Uterus (tissue), 4 donors: ENCODE results near the gene HLCS. TPM values are rescaled to one million over a fixed set of nuclear protein-coding genes. Genes with fewer than 3 reads are reported as not detected.

Experiments used
- DNase-seq, 2 donors: peaks; one replicate each; pipeline ENCODE4 v3.0.0-alpha.2; 2019 to 2020
- H3K27ac ChIP-seq, 2 donors: fragments of 200-600 bp; sonication (generic); 1 replicate in 1 of 2; 2 replicates in 1 of 2; pipeline ENCODE4 v1.5.1; 2016 to 2018
- H3K27me3 ChIP-seq, 2 donors: fragments of 200-600 bp; sonication (generic); one replicate each; pipeline ENCODE4 v1.5.1; 2018 to 2019; ENCODE audit warnings: control low read depth in 1 of 2
- H3K36me3 ChIP-seq, 2 donors: fragments of 200-600 bp; sonication (generic); one replicate each; pipeline ENCODE4 v1.5.1; 2019; ENCODE audit warnings: control low read depth in 1 of 2
- H3K4me1 ChIP-seq, 2 donors: fragments of 200-600 bp; sonication (generic); one replicate each; pipeline ENCODE4 v1.5.1; 2018 to 2019; ENCODE audit warnings: control low read depth in 1 of 2
- H3K4me3 ChIP-seq, 2 donors: fragments of 200-600 bp; sonication (generic); 1 replicate in 1 of 2; 2 replicates in 1 of 2; pipeline ENCODE4 v1.5.1; 2018 to 2019; ENCODE audit warnings: mild to moderate bottlenecking in 1 of 2
- H3K9me3 ChIP-seq, 2 donors: fragments of 200-600 bp; sonication (generic); one replicate each; pipeline ENCODE4 v1.5.1; 2019; ENCODE audit warnings: control low read depth in 1 of 2
- POLR2A ChIP-seq, 2 donors: fragments of 450-650 bp; IDR thresholded peaks; one replicate each; pipeline ENCODE4 v1.6.1; 2016; ENCODE audit warnings: antibody characterized with exemption in 2 of 2, mild to moderate bottlenecking in 1 of 2, moderate library complexity in 1 of 2
- intact Hi-C: fragments of 100-400 bp; cut with DNase I; formaldehyde crosslinking; loops from one replicate; pipeline ENCODE4 v1.15.1; 2023; ENCODE audit warnings: low total_unique reads
- total RNA-seq, 4 donors: library from RNA; depleted of rRNA in 3 of 4; stranded (reverse); fragments of >200 nt in 3 of 4; gene quantifications; one replicate each; pipeline versions ENCODE4 v1.1.0 to v1.2.4, GENCODE V29; 2014 to 2023
- TF ChIP-seq, protein P1 (sequence below), 4 experiments: fragments of 200-600 bp in 2 of 4; fragments of 450-650 bp in 2 of 4; sonication (generic) in 2 of 4; IDR thresholded peaks; one replicate each; pipeline ENCODE4 v1.5.1; 2016 to 2019; ENCODE audit warnings: antibody characterized with exemption in 4 of 4, mild to moderate bottlenecking in 2 of 4, moderate library complexity in 1 of 4
- donor health status: DM: yes; HTN: yes; CAD: no.

HLCS gene
- total RNA-seq, 4 donors from 2014 or later = 3.8 to 31.4 (median 15.4) TPM

DNA sequence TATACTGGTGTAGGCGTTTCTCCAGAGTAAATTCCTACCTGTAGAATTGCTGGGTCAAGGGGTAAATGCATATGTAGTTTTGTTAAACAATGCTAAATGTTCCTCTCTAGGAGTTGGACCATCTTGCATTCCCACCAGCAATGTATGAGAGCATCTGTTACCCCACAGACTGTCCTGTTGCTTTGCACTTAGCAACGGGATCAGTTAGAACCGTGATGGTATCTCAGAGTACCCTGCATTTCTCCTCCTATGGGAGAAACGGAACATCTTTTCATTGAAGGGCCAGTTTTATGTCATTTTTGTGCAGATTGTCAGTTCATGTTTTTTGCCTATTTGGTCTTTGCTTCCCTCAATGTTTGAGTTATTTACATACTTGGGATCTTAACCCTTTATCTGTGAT is 22.1 kb upstream of the HLCS start:
- H3K4me3 ChIP-seq = no peak overlapping the region
- TF ChIP-seq POLR2A (IDR thresholded peaks at IDR 0.05) = no peak
- TF ChIP-seq, protein P1, sequence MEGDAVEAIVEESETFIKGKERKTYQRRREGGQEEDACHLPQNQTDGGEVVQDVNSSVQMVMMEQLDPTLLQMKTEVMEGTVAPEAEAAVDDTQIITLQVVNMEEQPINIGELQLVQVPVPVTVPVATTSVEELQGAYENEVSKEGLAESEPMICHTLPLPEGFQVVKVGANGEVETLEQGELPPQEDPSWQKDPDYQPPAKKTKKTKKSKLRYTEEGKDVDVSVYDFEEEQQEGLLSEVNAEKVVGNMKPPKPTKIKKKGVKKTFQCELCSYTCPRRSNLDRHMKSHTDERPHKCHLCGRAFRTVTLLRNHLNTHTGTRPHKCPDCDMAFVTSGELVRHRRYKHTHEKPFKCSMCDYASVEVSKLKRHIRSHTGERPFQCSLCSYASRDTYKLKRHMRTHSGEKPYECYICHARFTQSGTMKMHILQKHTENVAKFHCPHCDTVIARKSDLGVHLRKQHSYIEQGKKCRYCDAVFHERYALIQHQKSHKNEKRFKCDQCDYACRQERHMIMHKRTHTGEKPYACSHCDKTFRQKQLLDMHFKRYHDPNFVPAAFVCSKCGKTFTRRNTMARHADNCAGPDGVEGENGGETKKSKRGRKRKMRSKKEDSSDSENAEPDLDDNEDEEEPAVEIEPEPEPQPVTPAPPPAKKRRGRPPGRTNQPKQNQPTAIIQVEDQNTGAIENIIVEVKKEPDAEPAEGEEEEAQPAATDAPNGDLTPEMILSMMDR (IDR thresholded peaks at IDR 0.05) = no peak
- no peaks in the 10 kb centered on the region for H3K27me3 ChIP-seq
- DNase-seq = no peak
- no peaks in the 10 kb centered on the region for H3K4me1 ChIP-seq
- no peak overlapping the region for H3K27ac ChIP-seq
- intact Hi-C loops = no loop called here
- no peaks in the 10 kb centered on the region for H3K9me3 ChIP-seq
- H3K36me3 ChIP-seq = no peaks in the 10 kb centered on the region

DNA sequence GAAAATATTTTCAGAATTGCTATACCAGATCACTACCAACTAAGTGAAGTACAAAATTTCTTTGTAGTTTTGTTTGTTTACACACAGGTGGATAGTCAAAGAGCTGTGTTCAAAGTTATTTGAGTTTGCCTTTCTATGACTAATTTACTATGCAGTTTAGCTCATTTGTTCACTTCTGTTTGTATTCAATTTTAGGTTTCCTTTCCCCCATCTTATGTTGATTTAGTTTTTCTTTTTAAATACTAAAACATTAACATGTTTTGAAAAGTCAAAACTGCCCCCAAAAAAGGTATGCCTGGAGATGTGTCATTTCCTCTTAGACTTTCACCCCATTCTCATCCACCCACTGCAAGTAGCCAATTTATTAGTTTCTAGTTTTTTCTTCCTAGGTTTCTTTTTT is 21.4 kb upstream of the HLCS start:
- Histone ChIP-seq H3K27ac (no peak overlapping the region), H3K36me3 (no peaks in the 10 kb centered on the region), H3K9me3 (no peaks in the 10 kb centered on the region), H3K4me3 (no peak overlapping the region), H3K27me3 (no peaks in the 10 kb centered on the region), H3K4me1 (no peaks in the 10 kb centered on the region)
- intact Hi-C loops = no loop called here
- no peak for DNase-seq
- no peak for TF ChIP-seq POLR2A (IDR thresholded peaks at IDR 0.05)
- TF ChIP-seq, protein P1 (IDR thresholded peaks at IDR 0.05) = no peak

DNA sequence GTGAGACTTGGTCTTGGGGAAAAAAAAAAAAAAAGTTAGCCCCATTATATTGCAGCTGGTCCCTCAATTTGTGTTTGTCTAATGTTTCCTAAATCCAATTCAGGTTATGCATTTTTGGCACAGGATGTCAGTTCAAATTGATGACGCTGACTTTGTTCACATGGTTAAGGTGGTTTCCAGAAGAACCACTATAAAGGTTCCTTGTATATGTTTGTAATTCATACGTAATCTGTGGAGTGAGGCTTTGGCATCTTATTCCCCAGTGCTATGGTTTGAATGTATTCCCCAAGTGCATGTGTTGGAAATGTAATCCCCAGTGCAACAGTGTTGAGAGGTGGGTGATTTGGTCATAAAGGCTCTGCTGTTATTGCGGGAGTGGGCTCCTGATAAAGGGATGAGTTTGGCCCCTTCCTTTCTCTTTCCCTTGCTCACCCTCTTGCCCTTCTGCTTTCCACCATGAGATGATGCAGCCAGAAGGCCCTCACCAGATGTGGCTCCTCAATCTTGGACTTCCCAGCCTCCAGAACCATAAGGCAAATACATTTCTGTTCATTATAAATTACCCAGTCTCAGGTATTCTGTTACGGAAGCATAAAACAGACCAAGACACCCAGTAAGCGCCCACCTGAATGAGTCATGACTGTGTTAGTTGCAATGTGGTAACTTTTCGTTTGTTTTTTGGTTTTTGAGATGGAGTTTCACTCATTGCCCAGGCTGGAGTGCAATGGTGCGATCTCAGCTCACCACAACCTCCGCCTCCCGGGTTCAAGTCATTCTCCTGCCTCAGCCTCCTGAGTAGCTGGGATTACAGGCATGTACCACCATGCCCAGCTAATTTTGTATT is 19.5 kb upstream of the HLCS start:
- Histone ChIP-seq H3K36me3 (no peaks in the 10 kb centered on the region), H3K9me3 (no peaks in the 10 kb centered on the region), H3K4me3 (no peak overlapping the region), H3K4me1 (no peaks in the 10 kb centered on the region), H3K27me3 (no peaks in the 10 kb centered on the region), H3K27ac (no peak overlapping the region)
- intact Hi-C loops = no loop called here
- no peak for DNase-seq
- TF ChIP-seq, protein P1 (IDR thresholded peaks at IDR 0.05) = no peak
- TF ChIP-seq POLR2A (IDR thresholded peaks at IDR 0.05) = no peak

DNA sequence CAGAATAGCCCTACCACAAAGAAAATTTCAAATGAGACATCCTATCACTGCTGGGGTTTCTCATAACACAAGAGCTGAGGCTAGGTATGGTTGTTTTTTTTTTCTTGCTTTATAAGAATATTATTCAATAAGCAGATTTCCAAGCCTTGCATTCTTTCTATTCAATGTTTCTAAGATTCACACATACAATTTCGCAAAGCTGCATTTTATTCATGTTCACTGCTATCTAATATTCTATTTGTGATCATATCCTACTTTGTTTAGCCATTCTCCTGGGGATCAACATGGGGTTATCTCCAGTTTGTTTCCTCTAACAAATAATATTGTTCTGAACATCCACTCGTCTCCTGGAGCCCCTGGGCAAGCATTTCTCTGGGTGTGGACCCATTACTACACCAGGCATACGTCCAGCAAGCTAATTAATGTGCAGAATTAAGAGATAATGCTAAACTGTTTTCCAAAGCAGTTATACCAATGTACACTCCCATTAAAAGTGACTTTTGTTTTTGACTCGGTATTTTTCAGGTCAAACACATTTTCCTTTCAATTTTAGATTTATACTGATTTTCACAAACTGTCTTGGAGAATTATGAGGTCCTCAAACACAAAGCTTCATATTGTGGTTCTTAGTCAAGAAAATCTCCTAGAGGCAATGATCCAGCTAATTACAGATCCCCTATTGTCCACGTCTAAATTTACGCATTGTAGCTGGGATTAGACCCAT is 15.7 kb upstream of the HLCS start:
- Histone ChIP-seq H3K9me3 (no peaks in the 10 kb centered on the region), H3K36me3 (no peaks in the 10 kb centered on the region), H3K4me1 (no peaks in the 10 kb centered on the region), H3K27ac (no peak overlapping the region), H3K27me3 (no peaks in the 10 kb centered on the region), H3K4me3 (no peak overlapping the region)
- no peak for DNase-seq
- no peak for TF ChIP-seq POLR2A (IDR thresholded peaks at IDR 0.05)
- TF ChIP-seq, protein P1 (IDR thresholded peaks at IDR 0.05) = no peak
- intact Hi-C loops = no loop called here

DNA sequence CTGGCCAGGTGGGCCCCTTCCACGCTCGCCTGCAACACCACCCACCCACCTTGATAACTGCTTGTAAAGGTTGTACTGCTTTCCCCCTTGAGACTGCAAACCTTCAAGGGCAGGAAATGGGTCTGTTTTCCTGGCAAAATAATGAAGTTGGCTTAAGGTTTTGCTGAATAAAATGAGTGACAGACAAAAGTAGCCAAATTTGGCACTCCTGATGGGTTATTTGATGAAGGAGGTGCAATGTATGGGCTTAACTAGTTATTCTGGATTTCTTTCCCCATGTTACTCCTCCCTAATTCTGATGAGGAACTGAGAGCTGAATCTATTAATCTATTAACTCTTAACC is 14.6 kb upstream of the HLCS start:
- no peak for TF ChIP-seq POLR2A (IDR thresholded peaks at IDR 0.05)
- TF ChIP-seq, protein P1 (IDR thresholded peaks at IDR 0.05) = no peak
- no peaks in the 10 kb centered on the region for H3K27me3 ChIP-seq
- no peaks in the 10 kb centered on the region for H3K36me3 ChIP-seq
- H3K27ac ChIP-seq = no peak overlapping the region
- H3K4me1 ChIP-seq = no peaks in the 10 kb centered on the region
- DNase-seq = no peak
- no peak overlapping the region for H3K4me3 ChIP-seq
- intact Hi-C loops = no loop called here
- H3K9me3 ChIP-seq = no peaks in the 10 kb centered on the region
